Measurements from ENCODE around the gene ESRRA. TPM values are rescaled to one million over a fixed set of nuclear protein-coding genes. Genes with fewer than 3 reads are reported as not detected.

The ESRRA gene
- total and polyA plus RNA-seq, 10 of the 15 experiments (the other 5 are each of a cell fraction or from before 2014, with no cell fraction given) = 0.32 to 48.9 (median 12.6) TPM

- TF ChIP-seq BHLHE40 (IDR thresholded peaks at IDR 0.05; ENCODE audit: borderline replicate concordance in 1 of 2, low read depth in 2 of 2, low read length in 1 of 2) (peak; percentile 53 to 83; a peak in 3 of 4 replicates), CBX5 (IDR thresholded peaks at IDR 0.05; ENCODE audit: low read depth) (no peak), TBL1XR1 (IDR thresholded peaks at IDR 0.05; ENCODE audit: low read depth, low read length) (0 out of 2 replicates have a peak, but pooled peaks have one; percentile 46), TCF3 (IDR thresholded peaks at IDR 0.05; ENCODE audit: borderline replicate concordance, insufficient read depth, low read depth, low read length) (peak; percentile 47; the same call in 1 of the 2 replicates), IKZF1 (conservative IDR thresholded peaks at IDR 0.05) (peak; percentile 81), CEBPB (IDR thresholded peaks at IDR 0.05; ENCODE audit: borderline replicate concordance in 1 of 2, low read depth in 2 of 2, low read length in 2 of 2) (peak in 1 of 2 experiments; percentile 94; a peak in 2 of 4 replicates), HCFC1 (IDR thresholded peaks at IDR 0.05; ENCODE audit: low read length) (0 out of 2 replicates have a peak, but pooled peaks have one; percentile 14), NBN (IDR thresholded peaks at IDR 0.05) (peak; percentile 52; the same call in 1 of the 2 replicates), ZNF217 (IDR thresholded peaks at IDR 0.05) (peak; percentile 54; the same call in 1 of the 2 replicates), JUNB (IDR thresholded peaks at IDR 0.05) (peak; percentile 76), ZNF687 (IDR thresholded peaks at IDR 0.05) (0 out of 2 replicates have a peak, but pooled peaks have one; percentile 16), RELA (IDR thresholded peaks at IDR 0.05; ENCODE audit: borderline replicate concordance, partially characterized antibody) (no peak), SRF (IDR thresholded peaks at IDR 0.05; ENCODE audit: low read depth in 2 of 2, low read length in 2 of 2) (0 out of 4 replicates have a peak, but pooled peaks of 1 of the 2 experiments have one; percentile 5), MXI1 (IDR thresholded peaks at IDR 0.05; ENCODE audit: low read depth, low read length) (0 out of 2 replicates have a peak, but pooled peaks have one; percentile 18), CREM (IDR thresholded peaks at IDR 0.05; ENCODE audit: low read depth) (peak; percentile 68; the same call in 1 of the 2 replicates), ZBED1 (IDR thresholded peaks at IDR 0.05; ENCODE audit: borderline replicate concordance) (peak; percentile 68; the same call in 1 of the 2 replicates), SPI1 (IDR thresholded peaks at IDR 0.05; ENCODE audit: borderline replicate concordance, insufficient read depth, low read depth, low read length) (no peak), ZZZ3 (IDR thresholded peaks at IDR 0.05; ENCODE audit: control insufficient read depth, insufficient read length, low read depth) (no peak)
- TF ChIP-seq, protein P1, sequence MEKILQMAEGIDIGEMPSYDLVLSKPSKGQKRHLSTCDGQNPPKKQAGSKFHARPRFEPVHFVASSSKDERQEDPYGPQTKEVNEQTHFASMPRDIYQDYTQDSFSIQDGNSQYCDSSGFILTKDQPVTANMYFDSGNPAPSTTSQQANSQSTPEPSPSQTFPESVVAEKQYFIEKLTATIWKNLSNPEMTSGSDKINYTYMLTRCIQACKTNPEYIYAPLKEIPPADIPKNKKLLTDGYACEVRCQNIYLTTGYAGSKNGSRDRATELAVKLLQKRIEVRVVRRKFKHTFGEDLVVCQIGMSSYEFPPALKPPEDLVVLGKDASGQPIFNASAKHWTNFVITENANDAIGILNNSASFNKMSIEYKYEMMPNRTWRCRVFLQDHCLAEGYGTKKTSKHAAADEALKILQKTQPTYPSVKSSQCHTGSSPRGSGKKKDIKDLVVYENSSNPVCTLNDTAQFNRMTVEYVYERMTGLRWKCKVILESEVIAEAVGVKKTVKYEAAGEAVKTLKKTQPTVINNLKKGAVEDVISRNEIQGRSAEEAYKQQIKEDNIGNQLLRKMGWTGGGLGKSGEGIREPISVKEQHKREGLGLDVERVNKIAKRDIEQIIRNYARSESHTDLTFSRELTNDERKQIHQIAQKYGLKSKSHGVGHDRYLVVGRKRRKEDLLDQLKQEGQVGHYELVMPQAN (conservative IDR thresholded peaks at IDR 0.05) = no peak
- TF ChIP-seq, protein P2, sequence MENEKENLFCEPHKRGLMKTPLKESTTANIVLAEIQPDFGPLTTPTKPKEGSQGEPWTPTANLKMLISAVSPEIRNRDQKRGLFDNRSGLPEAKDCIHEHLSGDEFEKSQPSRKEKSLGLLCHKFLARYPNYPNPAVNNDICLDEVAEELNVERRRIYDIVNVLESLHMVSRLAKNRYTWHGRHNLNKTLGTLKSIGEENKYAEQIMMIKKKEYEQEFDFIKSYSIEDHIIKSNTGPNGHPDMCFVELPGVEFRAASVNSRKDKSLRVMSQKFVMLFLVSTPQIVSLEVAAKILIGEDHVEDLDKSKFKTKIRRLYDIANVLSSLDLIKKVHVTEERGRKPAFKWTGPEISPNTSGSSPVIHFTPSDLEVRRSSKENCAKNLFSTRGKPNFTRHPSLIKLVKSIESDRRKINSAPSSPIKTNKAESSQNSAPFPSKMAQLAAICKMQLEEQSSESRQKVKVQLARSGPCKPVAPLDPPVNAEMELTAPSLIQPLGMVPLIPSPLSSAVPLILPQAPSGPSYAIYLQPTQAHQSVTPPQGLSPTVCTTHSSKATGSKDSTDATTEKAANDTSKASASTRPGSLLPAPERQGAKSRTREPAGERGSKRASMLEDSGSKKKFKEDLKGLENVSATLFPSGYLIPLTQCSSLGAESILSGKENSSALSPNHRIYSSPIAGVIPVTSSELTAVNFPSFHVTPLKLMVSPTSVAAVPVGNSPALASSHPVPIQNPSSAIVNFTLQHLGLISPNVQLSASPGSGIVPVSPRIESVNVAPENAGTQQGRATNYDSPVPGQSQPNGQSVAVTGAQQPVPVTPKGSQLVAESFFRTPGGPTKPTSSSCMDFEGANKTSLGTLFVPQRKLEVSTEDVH (IDR thresholded peaks at IDR 0.05; ENCODE audit: low read depth, partially characterized antibody) = no peak
Measured at GRCh38 chr11:64334764-64335735, 29.7 kb downstream of the ESRRA start (continued).
